GM13976 (cell line): ENCODE results near the gene FBH1.

Experiments
- DNase-seq: peaks from one replicate; pipeline ENCODE4 v3.0.0; 2012; ENCODE audit warnings: low spot score
- CTCF ChIP-seq: IDR thresholded peaks from 2 replicates; pipeline ENCODE4 v1.5.1; 2012; ENCODE audit warnings: borderline replicate concordance, mild to moderate bottlenecking; ENCODE audit not compliant: insufficient read depth; ENCODE audit errors: extremely low read depth, missing control alignments, control extremely low read depth
- in situ Hi-C: fragments of 300-500 bp; cut with MboI; formaldehyde crosslinking; loops from one replicate; pipeline ENCODE4 v1.12.0; 2022; ENCODE audit warnings: low sequenced_read_pairs, mixed read lengths, inconsistent platforms; ENCODE audit not compliant: unreplicated experiment

Gene FBH1

DNA sequence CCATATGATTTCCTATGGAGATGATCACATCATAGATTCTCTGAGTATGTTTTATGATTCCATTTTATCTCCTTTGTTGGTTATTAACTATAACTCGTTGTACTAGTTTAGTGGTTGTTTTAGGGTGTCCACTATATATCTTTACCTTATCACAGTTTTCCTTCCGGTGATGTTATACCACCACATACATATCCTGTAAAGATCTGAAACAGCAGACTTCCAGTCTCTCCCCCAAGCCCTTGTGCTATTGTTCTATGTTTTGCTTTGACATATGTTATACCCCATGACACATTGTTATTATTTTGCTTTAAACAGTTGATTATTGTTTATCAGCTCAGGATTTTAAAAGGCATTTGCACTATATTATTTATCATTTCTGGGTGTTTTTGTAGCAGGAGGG is 80.0 kb downstream of the FBH1 start:
- no peak for TF ChIP-seq CTCF
- in situ Hi-C loops, result no loop called here
- no peak for DNase-seq

GRCh38 chr10:5970527-5970926 is 80.5 kb downstream of the FBH1 start:
- DNase-seq, result no peak
- TF ChIP-seq CTCF, result no peak
- in situ Hi-C loops, result no loop called here

DNA sequence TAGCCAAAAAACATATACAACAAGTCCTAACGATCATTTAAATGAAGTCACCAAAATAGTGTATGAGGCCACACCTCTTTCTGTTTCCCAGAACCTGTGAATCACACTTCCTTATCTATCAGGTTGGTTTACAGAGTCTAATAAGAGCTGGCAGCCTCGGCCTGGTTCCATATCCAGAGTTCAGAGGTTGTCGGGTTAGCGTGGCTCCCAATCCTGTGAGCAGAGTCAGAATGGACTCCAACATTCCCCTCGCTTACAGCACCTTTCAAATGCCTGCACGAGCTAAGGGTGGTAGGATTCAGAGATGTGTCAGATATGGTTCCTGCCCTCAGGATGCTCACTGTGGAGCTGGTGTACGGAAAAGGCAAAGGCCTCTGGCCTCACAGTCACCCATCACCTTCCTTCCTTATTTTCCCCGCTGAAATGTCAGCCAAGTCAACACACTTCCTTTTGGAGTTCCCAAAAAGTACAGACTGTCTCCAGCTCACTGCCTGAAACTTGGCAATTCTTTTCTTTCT is 81.3 kb downstream of the FBH1 start:
- no peak for TF ChIP-seq CTCF
- DNase-seq, result peak; percentile 50
- in situ Hi-C loops, result no loop called here

DNA sequence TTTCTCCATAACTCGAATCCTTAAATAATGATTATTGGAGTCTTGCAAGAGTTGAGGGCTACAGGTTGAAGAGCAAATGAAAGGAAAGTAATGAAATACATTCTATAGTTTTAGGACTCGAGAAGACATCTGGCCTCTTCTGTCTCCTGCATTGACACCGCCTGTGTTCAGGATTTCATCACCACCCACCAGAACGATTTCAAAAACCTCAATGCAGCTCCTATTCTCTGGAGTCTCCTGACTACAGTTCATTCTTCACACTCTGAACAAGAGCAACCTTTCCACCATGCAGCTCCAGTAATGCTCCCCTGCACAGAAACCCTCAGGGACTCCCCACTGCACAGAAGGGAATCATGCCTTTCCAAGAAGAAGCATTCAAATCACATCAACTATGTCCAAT is 81.8 kb downstream of the FBH1 start:
- DNase-seq, result no peak
- no peak for TF ChIP-seq CTCF
- in situ Hi-C loops, result no loop called here

- no peak for TF ChIP-seq CTCF
- in situ Hi-C loops, result no loop called here
Observed at GRCh38 chr10:5973069-5973468, 83.0 kb downstream of the FBH1 start.

GRCh38 chr10:5975641-5976473 is 85.8 kb downstream of the FBH1 start:
- in situ Hi-C loops, result no loop called here
- TF ChIP-seq CTCF, result no peak
- peak; percentile 89 for DNase-seq

More at GRCh38 chr10:5973069-5973468, 83.0 kb downstream of the FBH1 start:
- DNase-seq, result no peak
